Esophagus muscularis mucosa (tissue), 4 donors: ENCODE measurements around the gene GSTT4.
"Not testable (repeated sequence)": the region's sequence is repeated elsewhere in the genome, so short reads cannot be mapped to it uniquely, and the experiment has no call there.

Experiments
- CTCF ChIP-seq, 3 experiments: fragments of 200-600 bp in 2 of 3; fragments of 450-650 bp in 1 of 3; sonication (generic) in 2 of 3; IDR thresholded peaks; one replicate each; pipeline ENCODE4 v1.5.1; 2017 to 2019; ENCODE audit warnings: antibody characterized with exemption in 3 of 3, mild to moderate bottlenecking in 2 of 3, moderate library complexity in 1 of 3
- EP300 ChIP-seq: sonication (generic); formaldehyde crosslinking; IDR thresholded peaks from one replicate; pipeline ENCODE4 v1.6.1; 2017; ENCODE audit warnings: antibody characterized with exemption
- POLR2A ChIP-seq: fragments of 450-650 bp; IDR thresholded peaks from one replicate; pipeline ENCODE4 v1.6.1; 2017; ENCODE audit warnings: antibody characterized with exemption, moderate library complexity, mild to moderate bottlenecking, low read depth

- TF ChIP-seq POLR2A; CTCF (IDR thresholded peaks at IDR 0.05); EP300: not testable (repeated sequence)
Measured at GRCh38 chr22:23954991-23955305, 50.3 kb downstream of the GSTT4 start.
